ENCODE data around the gene FNDC10. TPM values are rescaled to one million over a fixed set of nuclear protein-coding genes. Genes with fewer than 3 reads are reported as not detected.

The FNDC10 gene
- total and polyA plus RNA-seq, 9 of the 15 experiments (the other 6 are each of a cell fraction or from before 2014, with no cell fraction given): 0.08 to 6.3 (median 1.6) TPM

GRCh38 chr1:1629430-1630190 lies 29.7 kb upstream of the FNDC10 start:
- H3K4me3 ChIP-seq: no peak overlapping the region
- no peaks in the 10 kb centered on the region for H3K9me1 ChIP-seq (ENCODE audit: control insufficient read depth, insufficient read depth, low read length)
- FAIRE-seq: no peak
- H3K9ac ChIP-seq (ENCODE audit: insufficient read depth in 1 of 2, low read depth in 2 of 2, low read length in 2 of 2): no peak overlapping the region
- no peak for TF ChIP-seq L3MBTL2 (IDR thresholded peaks at IDR 0.05)
- TF ChIP-seq CBX3 (IDR thresholded peaks at IDR 0.05; ENCODE audit: borderline replicate concordance in 1 of 2, low read length in 2 of 2): no peak
- TF ChIP-seq NFYB (IDR thresholded peaks at IDR 0.05; ENCODE audit: extremely low read depth, insufficient read length): no peak
- TF ChIP-seq RBM15 (IDR thresholded peaks at IDR 0.05; ENCODE audit: insufficient read depth, low read length): no peak
- no peak for TF ChIP-seq TBL1XR1 (IDR thresholded peaks at IDR 0.05; ENCODE audit: low read length in 2 of 2)
- no peak for TF ChIP-seq ZNF274 (IDR thresholded peaks at IDR 0.05; ENCODE audit: borderline replicate concordance, low read depth, low read length)
- TF ChIP-seq CBFA2T3 (IDR thresholded peaks at IDR 0.05): no peak
- no peak for TF ChIP-seq E2F4 (CRISPR knock-in tag; IDR thresholded peaks at IDR 0.05; ENCODE audit: low read depth)
- no peak for TF ChIP-seq SREBF2 (CRISPR knock-in tag; IDR thresholded peaks at IDR 0.05)
- TF ChIP-seq FOXJ2 (tag; IDR thresholded peaks at IDR 0.05): no peak
- TF ChIP-seq ARID1B (IDR thresholded peaks at IDR 0.05): no peak
- TF ChIP-seq TEAD4 (IDR thresholded peaks at IDR 0.05; ENCODE audit: low read length): no peak
- TF ChIP-seq TEAD4 (CRISPR knock-in tag; IDR thresholded peaks at IDR 0.05; ENCODE audit: borderline replicate concordance): no peak
- TF ChIP-seq HDAC8 (tag; IDR thresholded peaks at IDR 0.05): no peak
- no peak for TF ChIP-seq CHCHD3 (CRISPR knock-in tag; IDR thresholded peaks at IDR 0.05)
- no peak for TF ChIP-seq PCBP1 (IDR thresholded peaks at IDR 0.05; ENCODE audit: low read depth, low read length, poor library complexity, severe bottlenecking)
- no peak for TF ChIP-seq ZNF282 (CRISPR knock-in tag; IDR thresholded peaks at IDR 0.05)
- H3K79me2 ChIP-seq (ENCODE audit: control insufficient read depth, insufficient read depth, low read length): no peaks in the 10 kb centered on the region
- no peak for ATAC-seq
- H3K9me3 ChIP-seq (replicated peaks; ENCODE audit: control insufficient read depth, insufficient read depth, low read depth, low read length): no peaks in the 10 kb centered on the region
- in situ Hi-C loops (cut with MboI): no loop called here
- no TSS peak for BruUV-seq (replicated peaks)
- no peaks in the 10 kb centered on the region for H3K36me3 ChIP-seq (ENCODE audit: control insufficient read depth, insufficient read depth, low read length)
- ChIA-PET POLR2A (no interaction called here), CTCF (ENCODE audit: low intra/inter-chr PET ratio) (no interaction called here)
- no peak overlapping the region for H3K27ac ChIP-seq (ENCODE audit: extremely low read depth, low read depth, low read length)
- 86% methylated on average over 11 of the region's 48 CpGs for WGBS (ENCODE audit: insufficient coverage, low coverage, missing lambda C conversion rate)
- peak in 1 of 4 experiments; percentile 21 for DNase-seq (ENCODE audit: extremely low read depth in 1 of 4, low spot score in 3 of 4)
- no peak overlapping the region for H3K4me2 ChIP-seq (ENCODE audit: insufficient read depth, low read length)
- intact Hi-C loops (cut with micrococcal nuclease): no loop called here
- no peak overlapping the region for H2AFZ ChIP-seq (ENCODE audit: low read depth, low read length)
- H4K20me1 ChIP-seq (replicated peaks; ENCODE audit: control insufficient read depth, insufficient read depth, low read length): no peaks in the 10 kb centered on the region
- H3K27me3 ChIP-seq (ENCODE audit: control insufficient read depth in 2 of 2, insufficient read depth in 2 of 2, low read length in 2 of 2): no peaks in the 10 kb centered on the region
- H3K4me1 ChIP-seq (replicated peaks in 1 of 2; ENCODE audit: control insufficient read depth in 2 of 2, insufficient read depth in 2 of 2, low read length in 2 of 2): peaks cover 0 to 48% of the 10 kb centered on the region in 2 experiments; a peak in 3 of 5 replicates

All from K562 (cell line).